Esophagus muscularis mucosa (tissue), 4 donors: ENCODE data around the gene SLC35F3. TPM values are rescaled to one million over a fixed set of nuclear protein-coding genes. Genes with fewer than 3 reads are reported as not detected.

Experiments
- DNase-seq: peaks from one replicate; pipeline ENCODE4 v3.0.0-alpha.2; 2017; ENCODE audit errors: extremely low spot score
- H3K27ac ChIP-seq, 4 donors: fragments of 200-600 bp; sonication (generic); replicated peaks in 1 of 4; 1 replicate in 3 of 4; 2 replicates in 1 of 4; pipeline ENCODE4 v1.5.1; 2016 to 2019; ENCODE audit warnings: mild to moderate bottlenecking in 1 of 4
- H3K27me3 ChIP-seq, 4 donors: fragments of 200-600 bp; sonication (generic); one replicate each; pipeline versions ENCODE4 v1.5.1 to v1.6.0; 2016 to 2019
- H3K36me3 ChIP-seq, 4 donors: fragments of 200-600 bp; sonication (generic); one replicate each; pipeline ENCODE4 v1.5.1; 2016 to 2019
- H3K4me1 ChIP-seq, 4 donors: fragments of 200-600 bp; sonication (generic); one replicate each; pipeline ENCODE4 v1.5.1; 2016 to 2019
- H3K4me3 ChIP-seq, 4 donors: fragments of 200-600 bp; sonication (generic); 1 replicate in 2 of 4; 2 replicates in 2 of 4; pipeline ENCODE4 v1.5.1; 2016 to 2019; ENCODE audit warnings: mild to moderate bottlenecking in 4 of 4, moderate library complexity in 1 of 4
- H3K9me3 ChIP-seq, 4 donors: fragments of 200-600 bp; sonication (generic); 1 replicate in 3 of 4; 2 replicates in 1 of 4; pipeline ENCODE4 v1.5.1; 2016 to 2019
- CTCF ChIP-seq, 3 experiments: fragments of 200-600 bp in 2 of 3; fragments of 450-650 bp in 1 of 3; sonication (generic) in 2 of 3; IDR thresholded peaks; one replicate each; pipeline ENCODE4 v1.5.1; 2017 to 2019; ENCODE audit warnings: antibody characterized with exemption in 3 of 3, mild to moderate bottlenecking in 2 of 3, moderate library complexity in 1 of 3
- EP300 ChIP-seq: sonication (generic); formaldehyde crosslinking; IDR thresholded peaks from one replicate; pipeline ENCODE4 v1.6.1; 2017; ENCODE audit warnings: antibody characterized with exemption
- POLR2A ChIP-seq: fragments of 450-650 bp; IDR thresholded peaks from one replicate; pipeline ENCODE4 v1.6.1; 2017; ENCODE audit warnings: antibody characterized with exemption, moderate library complexity, mild to moderate bottlenecking, low read depth
- POLR2AphosphoS5 ChIP-seq, 2 donors: sonication (generic); formaldehyde crosslinking; IDR thresholded peaks; one replicate each; pipeline ENCODE4 v1.6.1; 2017; ENCODE audit warnings: antibody characterized with exemption in 2 of 2
- WGBS: methylation state at CpG from one replicate; pipeline ENCODE4 v1.1.5; 2018; 5-methylcytosine and 5-hydroxymethylcytosine counted together
- intact Hi-C: fragments of 100-400 bp; cut with DNase I; formaldehyde crosslinking; loops from one replicate; pipeline ENCODE4 v1.15.1; 2023
- total RNA-seq, 4 donors: library from RNA; depleted of rRNA; stranded (reverse); fragments of >200 nt; gene quantifications; one replicate each; pipeline versions ENCODE4 v1.1.0 to v1.2.1, GENCODE V29; 2016

SLC35F3 gene
- total RNA-seq, 4 donors from 2014 or later, result 0.34 TPM; not detected in 3

GRCh38 chr1:234014208-234014607 is 109.7 kb downstream of the SLC35F3 start:
- intact Hi-C loops, result no loop called here
- TF ChIP-seq EP300 (no peak), CTCF (IDR thresholded peaks at IDR 0.05) (no peak), POLR2AphosphoS5 (IDR thresholded peaks at IDR 0.05) (no peak), POLR2A (no peak)
- no peak overlapping the region for H3K27ac ChIP-seq
- WGBS, result 75% methylated on average over 3 of the region's 3 CpGs
- H3K4me1 ChIP-seq, result no peaks in the 10 kb centered on the region
- DNase-seq, result no peak
- H3K27me3 ChIP-seq, result no peaks in the 10 kb centered on the region
- peaks cover 0 to 7% (median 2%) of the 10 kb centered on the region in 4 donors for H3K9me3 ChIP-seq
- H3K4me3 ChIP-seq, result no peak overlapping the region
- no peaks in the 10 kb centered on the region for H3K36me3 ChIP-seq

- 87% methylated on average over 4 of the region's 4 CpGs for WGBS
These were observed 114.3 kb downstream of the SLC35F3 start for GRCh38 chr1:234018816-234019215.

GRCh38 chr1:234019387-234019786 is 114.9 kb downstream of the SLC35F3 start:
- intact Hi-C loops, result no loop called here
- Histone ChIP-seq H3K9me3 (peaks cover 0 to 4% (median 0%) of the 10 kb centered on the region in 4 donors), H3K4me1 (no peaks in the 10 kb centered on the region), H3K27me3 (no peaks in the 10 kb centered on the region), H3K4me3 (no peak overlapping the region), H3K36me3 (no peaks in the 10 kb centered on the region), H3K27ac (no peak overlapping the region)
- DNase-seq, result no peak
- TF ChIP-seq EP300, result no peak
- no peak for TF ChIP-seq POLR2A
- TF ChIP-seq CTCF (IDR thresholded peaks at IDR 0.05), result no peak
- TF ChIP-seq POLR2AphosphoS5 (IDR thresholded peaks at IDR 0.05), result no peak
- WGBS, result 97% methylated on average over 2 of the region's 2 CpGs

More at GRCh38 chr1:234018816-234019215, 114.3 kb downstream of the SLC35F3 start:
- intact Hi-C loops, result no loop called here
- TF ChIP-seq POLR2A (no peak), CTCF (IDR thresholded peaks at IDR 0.05) (no peak), POLR2AphosphoS5 (IDR thresholded peaks at IDR 0.05) (no peak), EP300 (no peak)
- peaks cover 0 to 4% (median 0%) of the 10 kb centered on the region in 4 donors for H3K9me3 ChIP-seq
- no peak for DNase-seq
- no peak overlapping the region for H3K27ac ChIP-seq
- no peaks in the 10 kb centered on the region for H3K4me1 ChIP-seq
- H3K27me3 ChIP-seq, result no peaks in the 10 kb centered on the region
- no peaks in the 10 kb centered on the region for H3K36me3 ChIP-seq
- H3K4me3 ChIP-seq, result no peak overlapping the region

GRCh38 chr1:234022302-234022701 is 117.8 kb downstream of the SLC35F3 start:
- Histone ChIP-seq H3K4me3 (no peak overlapping the region), H3K36me3 (no peaks in the 10 kb centered on the region), H3K9me3 (no peaks in the 10 kb centered on the region), H3K27ac (no peak overlapping the region), H3K4me1 (no peaks in the 10 kb centered on the region), H3K27me3 (no peaks in the 10 kb centered on the region)
- 96% methylated on average over 2 of the region's 2 CpGs for WGBS
- DNase-seq, result no peak
- TF ChIP-seq CTCF (IDR thresholded peaks at IDR 0.05) (no peak), POLR2AphosphoS5 (IDR thresholded peaks at IDR 0.05) (no peak)
- intact Hi-C loops, result no loop called here

- H3K4me3 ChIP-seq, result no peak overlapping the region
- DNase-seq, result no peak
- H3K27me3 ChIP-seq, result peaks cover 0 to 7% (median 0%) of the 10 kb centered on the region in 4 donors
- intact Hi-C loops, result no loop called here
- peaks cover 0 to 3% (median 0%) of the 10 kb centered on the region in 4 donors for H3K9me3 ChIP-seq
- no peak for TF ChIP-seq POLR2AphosphoS5 (IDR thresholded peaks at IDR 0.05)
- no peak for TF ChIP-seq EP300
- H3K27ac ChIP-seq, result no peak overlapping the region
- H3K36me3 ChIP-seq, result no peaks in the 10 kb centered on the region
- no peaks in the 10 kb centered on the region for H3K4me1 ChIP-seq
- 95% methylated on average over 3 of the region's 8 CpGs for WGBS
These were observed 135.1 kb downstream of the SLC35F3 start for GRCh38 chr1:234039603-234040002.
